OCI-LY7 (cell line): ENCODE results near the gene NFYC.

ENCODE experiments used
- CTCF ChIP-seq: fragments of 200-600 bp; sonication (generic); conservative IDR thresholded peaks from 2 replicates; pipeline ENCODE4 v1.5.1; 2014; ENCODE audit warnings: mild to moderate bottlenecking, antibody characterized with exemption, low read length, moderate library complexity, mixed read lengths
- EZH2phosphoT487 ChIP-seq: fragments of 200-600 bp; sonication (generic); IDR thresholded peaks from 2 replicates; pipeline ENCODE4 v1.6.1; 2018; ENCODE audit warnings: low read depth, borderline replicate concordance, mild to moderate bottlenecking, mixed run types, antibody characterized with exemption, low read length, moderate library complexity, mixed read lengths

GRCh38 chr1:40732756-40733301 lies 41.3 kb downstream of the NFYC start:
- TF ChIP-seq CTCF (no peak), EZH2phosphoT487 (no peak)
